ENCODE results near the gene DEFB132.

DNA sequence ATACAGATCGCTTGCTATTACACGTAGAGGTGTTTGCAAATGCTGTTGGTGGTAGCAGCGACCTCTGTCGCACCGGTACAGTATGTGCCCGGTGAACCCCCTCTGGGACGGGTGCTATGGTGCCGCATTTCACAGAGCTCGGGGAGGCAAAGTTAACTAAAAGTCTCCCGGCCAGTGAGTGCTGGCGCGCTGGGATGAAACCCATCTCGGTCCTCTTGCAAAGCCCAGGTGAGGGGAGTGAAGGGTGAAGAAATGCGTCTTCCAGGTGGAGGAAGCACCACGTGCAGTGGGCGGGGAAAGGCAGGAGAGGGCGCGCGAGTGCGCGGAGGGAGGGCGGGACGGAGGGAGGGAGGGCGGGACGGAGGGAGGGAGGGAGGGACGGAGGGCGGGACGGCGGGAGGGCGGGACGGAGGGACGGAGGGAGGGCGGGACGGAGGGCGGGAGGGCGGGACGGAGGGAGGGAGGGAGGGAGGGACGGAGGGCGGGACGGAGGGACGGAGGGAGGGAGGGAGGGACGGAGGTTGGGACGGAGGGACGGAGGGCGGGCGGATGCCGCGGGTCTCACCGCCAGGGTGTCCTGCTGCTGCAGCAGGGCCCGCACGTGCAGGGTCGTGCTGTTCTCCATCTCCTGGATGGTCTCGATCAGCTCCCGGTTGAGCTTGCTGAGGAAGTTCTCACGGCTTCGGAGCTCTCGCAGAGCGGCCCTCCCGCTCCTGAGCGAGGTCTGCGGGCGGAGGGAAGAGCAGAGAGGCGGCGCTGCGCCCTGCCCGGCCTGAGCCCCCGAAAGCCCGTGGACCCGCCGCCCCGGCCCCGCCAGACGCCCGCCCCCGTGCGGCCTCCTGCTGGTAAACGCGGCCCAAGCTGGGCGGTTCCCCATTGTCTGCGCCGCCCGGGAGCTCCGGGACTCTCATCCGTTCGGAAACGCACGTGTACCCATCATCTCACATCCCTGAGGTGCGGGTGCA, 21.4 kb downstream of the DEFB132 start:
- TF ChIP-seq, protein P1, sequence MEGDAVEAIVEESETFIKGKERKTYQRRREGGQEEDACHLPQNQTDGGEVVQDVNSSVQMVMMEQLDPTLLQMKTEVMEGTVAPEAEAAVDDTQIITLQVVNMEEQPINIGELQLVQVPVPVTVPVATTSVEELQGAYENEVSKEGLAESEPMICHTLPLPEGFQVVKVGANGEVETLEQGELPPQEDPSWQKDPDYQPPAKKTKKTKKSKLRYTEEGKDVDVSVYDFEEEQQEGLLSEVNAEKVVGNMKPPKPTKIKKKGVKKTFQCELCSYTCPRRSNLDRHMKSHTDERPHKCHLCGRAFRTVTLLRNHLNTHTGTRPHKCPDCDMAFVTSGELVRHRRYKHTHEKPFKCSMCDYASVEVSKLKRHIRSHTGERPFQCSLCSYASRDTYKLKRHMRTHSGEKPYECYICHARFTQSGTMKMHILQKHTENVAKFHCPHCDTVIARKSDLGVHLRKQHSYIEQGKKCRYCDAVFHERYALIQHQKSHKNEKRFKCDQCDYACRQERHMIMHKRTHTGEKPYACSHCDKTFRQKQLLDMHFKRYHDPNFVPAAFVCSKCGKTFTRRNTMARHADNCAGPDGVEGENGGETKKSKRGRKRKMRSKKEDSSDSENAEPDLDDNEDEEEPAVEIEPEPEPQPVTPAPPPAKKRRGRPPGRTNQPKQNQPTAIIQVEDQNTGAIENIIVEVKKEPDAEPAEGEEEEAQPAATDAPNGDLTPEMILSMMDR (IDR thresholded peaks at IDR 0.05; ENCODE audit: low read length) = no peak
- no peak for TF ChIP-seq EZH2 (optimal IDR thresholded peaks at IDR 0.05; ENCODE audit: low read depth, low read length)
- no peak for TF ChIP-seq EZH2phosphoT487 (IDR thresholded peaks at IDR 0.05; ENCODE audit: low read length)
